ENCODE data around the gene PLCB3.

Gene PLCB3

GRCh38 chr11:64219354-64219684 lies 32.0 kb upstream of the PLCB3 start:
- H3K27me3 ChIP-seq (ENCODE audit: insufficient read depth, low read depth, severe bottlenecking): no peaks in the 10 kb centered on the region
- no peak for TF ChIP-seq CTCF (IDR thresholded peaks at IDR 0.05; ENCODE audit: low read depth, low read length)

GRCh38 chr11:64219755-64220154 lies 31.6 kb upstream of the PLCB3 start:
- Histone ChIP-seq H3K4me3 (ENCODE audit: low read depth, low read length) (no peak overlapping the region), H3K27ac (no peak overlapping the region), H3K9me3 (ENCODE audit: severe bottlenecking) (no peaks in the 10 kb centered on the region), H3K27me3 (ENCODE audit: insufficient read depth, low read depth, severe bottlenecking) (no peaks in the 10 kb centered on the region), H3K36me3 (no peaks in the 10 kb centered on the region; the same call in 1 of the 2 replicates)
- DNase-seq: no peak
- no peak for TF ChIP-seq CTCF (IDR thresholded peaks at IDR 0.05; ENCODE audit: low read depth, low read length)

More at GRCh38 chr11:64219354-64219684, 32.0 kb upstream of the PLCB3 start:
- Histone ChIP-seq H3K36me3 (no peaks in the 10 kb centered on the region; the same call in 1 of the 2 replicates), H3K4me3 (ENCODE audit: low read depth, low read length) (no peak overlapping the region), H3K27ac (no peak overlapping the region), H3K9me3 (ENCODE audit: severe bottlenecking) (no peaks in the 10 kb centered on the region)
- DNase-seq: no peak

GRCh38 chr11:64220271-64220670 lies 31.1 kb upstream of the PLCB3 start:
- H3K27me3 ChIP-seq (ENCODE audit: insufficient read depth, low read depth, severe bottlenecking): no peaks in the 10 kb centered on the region
- no peak overlapping the region for H3K4me3 ChIP-seq (ENCODE audit: low read depth, low read length)

GRCh38 chr11:64220798-64221197 lies 30.5 kb upstream of the PLCB3 start:
- H3K4me3 ChIP-seq (ENCODE audit: low read depth, low read length): no peak overlapping the region
- no peaks in the 10 kb centered on the region for H3K9me3 ChIP-seq (ENCODE audit: severe bottlenecking)
- DNase-seq: no peak
- H3K27ac ChIP-seq: no peak overlapping the region
- no peak for TF ChIP-seq CTCF (IDR thresholded peaks at IDR 0.05; ENCODE audit: low read depth, low read length)
- H3K27me3 ChIP-seq (ENCODE audit: insufficient read depth, low read depth, severe bottlenecking): no peaks in the 10 kb centered on the region
- H3K36me3 ChIP-seq: no peaks in the 10 kb centered on the region; the same call in 1 of the 2 replicates

More at GRCh38 chr11:64220271-64220670, 31.1 kb upstream of the PLCB3 start:
- no peak for DNase-seq
- no peak overlapping the region for H3K27ac ChIP-seq
- no peak for TF ChIP-seq CTCF (IDR thresholded peaks at IDR 0.05; ENCODE audit: low read depth, low read length)
- no peaks in the 10 kb centered on the region for H3K9me3 ChIP-seq (ENCODE audit: severe bottlenecking)
- no peaks in the 10 kb centered on the region; the same call in 1 of the 2 replicates for H3K36me3 ChIP-seq

- no peak overlapping the region for H3K4me3 ChIP-seq (ENCODE audit: low read depth, low read length)
- DNase-seq: no peak
- no peak for TF ChIP-seq CTCF (IDR thresholded peaks at IDR 0.05; ENCODE audit: low read depth, low read length)
- H3K9me3 ChIP-seq (ENCODE audit: severe bottlenecking): no peaks in the 10 kb centered on the region
- no peaks in the 10 kb centered on the region for H3K27me3 ChIP-seq (ENCODE audit: insufficient read depth, low read depth, severe bottlenecking)
- H3K27ac ChIP-seq: no peak overlapping the region
- no peaks in the 10 kb centered on the region; the same call in 1 of the 2 replicates for H3K36me3 ChIP-seq
Observed at GRCh38 chr11:64222651-64223000, 28.7 kb upstream of the PLCB3 start.

GRCh38 chr11:64223001-64223651 lies 28.2 kb upstream of the PLCB3 start:
- Histone ChIP-seq H3K9me3 (ENCODE audit: severe bottlenecking) (no peaks in the 10 kb centered on the region), H3K4me3 (ENCODE audit: low read depth, low read length) (no peak overlapping the region), H3K36me3 (no peaks in the 10 kb centered on the region; the same call in 1 of the 2 replicates), H3K27ac (no peak overlapping the region), H3K27me3 (ENCODE audit: insufficient read depth, low read depth, severe bottlenecking) (no peaks in the 10 kb centered on the region)
- DNase-seq: no peak
- TF ChIP-seq CTCF (IDR thresholded peaks at IDR 0.05; ENCODE audit: low read depth, low read length): no peak
